Psoas muscle (tissue), 8 donors: ENCODE data around the gene MTA3. TPM values are rescaled to one million over a fixed set of nuclear protein-coding genes. Genes with fewer than 3 reads are reported as not detected.
A peak's percentile ranks its signal among the peaks of the same experiment; 100 is the strongest.

Experiments
- ATAC-seq, 4 donors: fragments of 200-7000 bp; cut with Tn5 transposase; one replicate each; pipeline ENCODE4 v1.9.1; 2020; ENCODE audit warnings: moderate library complexity in 3 of 4, mild to moderate bottlenecking in 2 of 4
- DNase-seq, 2 donors: peaks; one replicate each; pipeline ENCODE4 v3.0.0-alpha.2; 2020
- H3K27ac ChIP-seq: fragments of 200-600 bp; one replicate; pipeline ENCODE4 v1.8.0; 2022
- H3K27me3 ChIP-seq, 3 donors: fragments of 200-600 bp in 1 of 3; one replicate each; pipeline versions ENCODE4 v1.6.1 to v1.8.0; 2013 to 2022; ENCODE audit warnings: low read length in 2 of 3, mild to moderate bottlenecking in 2 of 3, moderate library complexity in 1 of 3; ENCODE audit not compliant: insufficient read depth in 3 of 3
- H3K36me3 ChIP-seq, 2 donors: fragments of 200-600 bp in 1 of 2; one replicate each; pipeline versions ENCODE4 v1.6.1 to v1.8.0; 2013 to 2022; ENCODE audit warnings: low read depth in 1 of 2, mild to moderate bottlenecking in 1 of 2, moderate library complexity in 1 of 2; ENCODE audit not compliant: insufficient read depth in 1 of 2
- H3K4me1 ChIP-seq: fragments of 200-600 bp; one replicate; pipeline ENCODE4 v1.8.0; 2022
- H3K4me3 ChIP-seq: fragments of 200-600 bp; one replicate; pipeline ENCODE4 v1.8.0; 2022; ENCODE audit warnings: mild to moderate bottlenecking
- H3K9me3 ChIP-seq: fragments of 200-600 bp; one replicate; pipeline ENCODE4 v1.8.0; 2022
- CTCF ChIP-seq: fragments of 200-600 bp; IDR thresholded peaks from one replicate; pipeline ENCODE4 v1.8.0; 2022; ENCODE audit warnings: antibody characterized with exemption
- WGBS, 3 donors: extraction: QIAGEN DNeasy Blood & Tissue Kit; methylation state at CpG; one replicate each; pipeline versions ENCODE4 v1.1.6 to v1.1.7; 2013; 5-methylcytosine and 5-hydroxymethylcytosine counted together
- intact Hi-C, 2 donors: fragments of 100-400 bp; cut with DNase I; formaldehyde crosslinking; loops; one replicate each; pipeline versions ENCODE4 v1.11.0 to v1.14.2; 2022
- polyA plus RNA-seq, 3 donors: library from polyadenylated mRNA; stranded (reverse); fragments of 200-250 nt; gene quantifications; one replicate each; pipeline ENCODE4 v1.2.3, GENCODE V29; 2013
- total RNA-seq, 4 donors: library from RNA; stranded (reverse); fragmentation: NEBNext Ultra II Directional in 2 of 4; extraction: Animal tissue kit (Norgen Biotek cat#: 25700) in 2 of 4; gene quantifications; one replicate each; pipeline versions ENCODE4 v1.2.1 to v1.2.4, GENCODE V29; 2021 to 2023
- donor health status: healthy with polysubstance abuse.
- donor health status: DM: no; HTN: no; CAD: no; lungs with moderate emphysema.
- donor health status: Bipolar disorder and iron deficiency.
- donor health status: healthy.
- donor health status: DM: yes; HTN: yes; CAD: no.
- donor health status: DM: no; HTN: no; CAD: no.
- donor health status: DM: no; HTN: no; CAD: no.
- donor health status: DM: yes; HTN: yes; CAD: no.

The MTA3 gene
- total and polyA plus RNA-seq, 7 donors, result 5.3 to 19.8 (median 10.7) TPM

DNA sequence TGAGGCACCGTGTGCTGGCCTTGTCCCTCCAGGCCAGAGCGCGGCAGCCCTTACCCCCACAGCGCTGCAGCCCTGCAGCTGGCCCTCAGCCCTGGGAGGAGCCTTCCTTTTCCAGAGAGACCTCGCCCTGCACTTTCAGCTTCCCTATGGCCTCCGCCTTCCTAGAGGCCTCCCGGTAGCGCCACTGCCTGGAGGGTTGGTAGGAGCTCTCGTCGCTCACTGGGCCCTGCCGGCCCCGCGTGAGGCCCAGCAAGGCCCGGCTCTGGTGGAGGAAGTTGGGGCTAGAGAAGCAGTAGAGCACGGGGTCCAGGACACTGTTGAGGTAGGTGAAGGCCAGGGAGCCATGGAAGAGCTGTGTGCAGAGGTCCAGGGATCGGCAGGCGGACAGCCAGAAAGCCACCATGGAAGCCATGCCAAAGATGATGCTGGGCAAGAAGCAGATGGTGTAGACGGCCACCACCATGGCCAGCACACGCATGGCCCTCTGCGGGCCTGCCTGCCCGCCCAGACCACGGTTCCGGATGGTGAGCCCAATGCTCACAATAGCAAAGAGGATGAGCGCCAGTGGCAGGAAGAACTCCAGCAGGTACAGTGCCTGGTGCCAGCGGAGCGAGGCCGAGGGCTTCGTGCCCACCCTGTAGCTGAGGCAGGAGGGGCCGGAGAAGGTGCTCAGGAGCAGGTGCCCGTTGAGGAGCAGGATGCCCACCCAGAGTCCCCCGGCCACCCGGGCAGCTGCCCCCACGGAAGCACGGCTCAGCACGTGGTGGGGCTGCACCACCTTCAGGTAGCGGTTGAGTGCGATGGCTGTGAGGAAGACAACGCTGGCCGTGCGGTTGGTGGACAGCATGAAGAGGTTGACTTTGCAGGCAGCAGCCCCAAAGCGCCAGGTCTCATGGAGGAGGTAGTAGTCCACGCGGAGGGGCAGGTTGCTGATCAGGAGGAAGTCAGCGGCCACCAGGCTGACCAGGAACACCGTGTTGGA, 194.7 kb downstream of the MTA3 start:
- H3K27ac ChIP-seq, result no peak overlapping the region
- intact Hi-C loops, result no loop called here
- H3K36me3 ChIP-seq, result peaks cover 0 to 3% of the 10 kb centered on the region in 2 donors
- H3K4me1 ChIP-seq, result no peaks in the 10 kb centered on the region
- 92 to 96% (median 92%) methylated on average over 45 of the region's 45 CpGs for WGBS, 3 donors
- no peak for TF ChIP-seq CTCF
- no peaks in the 10 kb centered on the region for H3K9me3 ChIP-seq
- no peak overlapping the region for H3K4me3 ChIP-seq
- no peaks in the 10 kb centered on the region for H3K27me3 ChIP-seq
- ATAC-seq, result peak in 1 of 4 donors; percentile 8
- no peak for DNase-seq

- ATAC-seq, result peak in 3 of 4 donors; percentile 15 to 38 (median 15)
- no peak within 1 kb of the TSS for H3K27ac ChIP-seq
These were observed 195.7 kb downstream of the MTA3 start, which contains the start of gene OXER1 for GRCh38 chr2:42764096-42764495. OXER1 (minus strand) TSS chr2:42764135; CDS start chr2:42764062, 73 bp downstream.

GRCh38 chr2:42764901-42765300, 196.5 kb downstream of the MTA3 start:
- Histone ChIP-seq H3K36me3 (peaks cover 0 to 2% of the 10 kb centered on the region in 2 donors), H3K4me1 (no peaks in the 10 kb centered on the region), H3K27ac (no peak overlapping the region), H3K4me3 (no peak overlapping the region), H3K9me3 (no peaks in the 10 kb centered on the region), H3K27me3 (no peaks in the 10 kb centered on the region)
- WGBS, 3 donors, result 77 to 93% (median 86%) methylated on average over 2 of the region's 2 CpGs
- ATAC-seq, result no peak
- DNase-seq, result no peak
- no peak for TF ChIP-seq CTCF
- intact Hi-C loops, result no loop called here

More at GRCh38 chr2:42764096-42764495, 195.7 kb downstream of the MTA3 start, which contains the start of gene OXER1:
- no peaks in the 10 kb centered on the region for H3K9me3 ChIP-seq
- H3K36me3 ChIP-seq, result peaks cover 0 to 3% of the 10 kb centered on the region in 2 donors
- DNase-seq, result no peak
- 49 to 60% (median 54%) methylated on average over 4 to 5 of the region's 5 CpGs for WGBS, 3 donors
- H3K27me3 ChIP-seq, result no peaks in the 10 kb centered on the region
- H3K4me1 ChIP-seq, result no peaks in the 10 kb centered on the region
- no peak for TF ChIP-seq CTCF
- intact Hi-C loops, result no loop called here
- no peak within 1 kb of the TSS for H3K4me3 ChIP-seq

DNA sequence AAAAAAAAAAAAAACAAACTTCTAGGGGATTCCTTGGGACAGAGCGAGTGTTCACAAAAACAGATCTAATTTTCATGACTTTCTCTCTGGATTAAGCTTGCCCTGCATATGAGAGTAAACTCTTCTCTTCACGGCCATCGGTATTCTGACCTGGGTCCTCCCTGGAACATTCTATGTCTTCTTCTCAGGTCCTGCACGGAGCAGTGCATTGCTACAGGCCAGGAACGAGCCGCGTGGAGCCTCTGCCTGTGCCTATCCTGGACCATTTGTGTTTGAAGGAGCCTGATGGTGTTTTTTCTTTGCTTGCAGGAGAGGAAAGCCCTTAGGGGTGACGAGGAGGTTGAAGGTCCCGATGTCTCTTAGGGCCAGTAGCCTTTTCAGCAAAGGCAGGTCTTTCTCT, 197.3 kb downstream of the MTA3 start:
- no peaks in the 10 kb centered on the region for H3K36me3 ChIP-seq
- no peak for DNase-seq
- no peaks in the 10 kb centered on the region for H3K4me1 ChIP-seq
- no peak for TF ChIP-seq CTCF
- intact Hi-C loops, result no loop called here
- H3K27ac ChIP-seq, result no peak overlapping the region
- no peaks in the 10 kb centered on the region for H3K9me3 ChIP-seq
- H3K27me3 ChIP-seq, result no peaks in the 10 kb centered on the region
- H3K4me3 ChIP-seq, result no peak overlapping the region
- no peak for ATAC-seq
- WGBS, 3 donors, result 94 to 98% (median 94%) methylated on average over 9 of the region's 9 CpGs
